Stimulated activated naive CD8-positive, alpha-beta T cell treated with anti-CD3 and anti-CD28 coated beads, Interleukin-15, Interleukin-2, amounts not matched to agents 100 ng/mL and 50 ng/mL, for 24 hours (primary cell): ENCODE data around the gene GCDH.
"Not testable (repeated sequence)": the region's sequence is repeated elsewhere in the genome, so short reads cannot be mapped to it uniquely, and the experiment has no call there.

ENCODE experiments used
- H3K27ac Mint-ChIP-seq: one replicate; pipeline ENCODE4 v1.8.0; 2021; ENCODE audit warnings: mild to moderate bottlenecking, mixed read lengths
- H3K27me3 Mint-ChIP-seq: one replicate; pipeline ENCODE4 v1.8.0; 2021; ENCODE audit warnings: mixed read lengths
- H3K36me3 Mint-ChIP-seq: one replicate; pipeline ENCODE4 v1.8.0; 2021; ENCODE audit warnings: low read depth, mixed read lengths
- H3K4me1 Mint-ChIP-seq: one replicate; pipeline ENCODE4 v1.8.0; 2021; ENCODE audit warnings: low read depth, mixed read lengths
- H3K4me3 Mint-ChIP-seq: one replicate; pipeline ENCODE4 v1.8.0; 2021; ENCODE audit warnings: mild to moderate bottlenecking, mixed read lengths
- H3K9me3 Mint-ChIP-seq: one replicate; pipeline ENCODE4 v1.8.0; 2021; ENCODE audit warnings: mixed read lengths

GCDH gene

DNA sequence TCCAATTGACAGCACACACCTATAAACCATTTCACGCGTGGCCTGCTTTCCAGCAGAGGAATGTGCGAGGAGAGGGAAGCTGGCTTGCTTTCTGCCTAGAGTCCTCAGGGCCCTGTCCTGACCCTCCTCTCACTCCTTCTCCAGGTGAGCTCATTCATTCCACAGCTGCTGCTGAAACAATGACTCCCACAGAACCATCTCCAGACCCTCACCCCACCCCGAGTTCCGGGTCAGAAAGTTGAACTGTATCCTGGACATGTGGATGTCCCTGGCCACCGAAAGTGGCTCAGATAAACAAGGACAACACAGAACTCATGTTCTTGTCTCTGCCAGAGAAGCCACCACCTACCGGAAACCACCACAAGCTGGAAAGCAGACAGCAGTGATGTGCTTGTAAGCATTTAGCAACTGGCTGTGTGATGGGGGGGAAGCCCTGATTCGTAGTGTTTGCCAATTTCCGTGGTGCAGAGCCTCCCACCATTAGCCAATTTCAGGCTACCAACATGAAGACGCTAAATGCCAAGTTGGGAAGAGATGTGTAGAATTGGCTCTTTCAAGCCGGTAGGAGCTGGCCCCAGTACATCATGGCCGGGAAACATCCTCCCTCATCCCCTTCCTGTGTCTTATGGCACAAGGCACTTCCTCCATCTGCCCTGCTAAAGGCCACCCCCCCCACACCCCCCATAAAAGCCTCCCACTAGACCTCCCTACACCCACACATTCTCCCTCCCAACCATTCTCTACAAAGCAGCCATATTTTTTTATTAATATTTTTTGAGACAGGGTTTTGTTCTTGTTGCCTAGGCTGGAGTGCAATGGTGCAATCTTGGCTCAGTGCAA lies 23.1 kb downstream of the GCDH start:
- Mint-ChIP-seq H3K9me3 (no peaks in the 10 kb centered on the region), H3K4me3 (peak overlapping the region; percentile 45), H3K27me3 (no peaks in the 10 kb centered on the region), H3K27ac (peak overlapping the region; percentile 91), H3K4me1 (peaks cover 29% of the 10 kb centered on the region), H3K36me3 (no peaks in the 10 kb centered on the region)

- H3K36me3 Mint-ChIP-seq, H3K27me3 Mint-ChIP-seq, H3K9me3 Mint-ChIP-seq, H3K4me3 Mint-ChIP-seq: not testable (repeated sequence)
- Mint-ChIP-seq H3K4me1 (peaks cover 38% of the 10 kb centered on the region), H3K27ac (peak overlapping the region; percentile 36)
Measured at GRCh38 chr19:12915860-12916259, 24.9 kb downstream of the GCDH start.

GRCh38 chr19:12918253-12918652 lies 27.3 kb downstream of the GCDH start:
- Mint-ChIP-seq H3K27ac (no peak overlapping the region), H3K36me3 (peaks cover 14% of the 10 kb centered on the region), H3K4me3 (peak overlapping the region; percentile 75), H3K4me1 (peaks cover 36% of the 10 kb centered on the region), H3K27me3 (no peaks in the 10 kb centered on the region), H3K9me3 (no peaks in the 10 kb centered on the region)

DNA sequence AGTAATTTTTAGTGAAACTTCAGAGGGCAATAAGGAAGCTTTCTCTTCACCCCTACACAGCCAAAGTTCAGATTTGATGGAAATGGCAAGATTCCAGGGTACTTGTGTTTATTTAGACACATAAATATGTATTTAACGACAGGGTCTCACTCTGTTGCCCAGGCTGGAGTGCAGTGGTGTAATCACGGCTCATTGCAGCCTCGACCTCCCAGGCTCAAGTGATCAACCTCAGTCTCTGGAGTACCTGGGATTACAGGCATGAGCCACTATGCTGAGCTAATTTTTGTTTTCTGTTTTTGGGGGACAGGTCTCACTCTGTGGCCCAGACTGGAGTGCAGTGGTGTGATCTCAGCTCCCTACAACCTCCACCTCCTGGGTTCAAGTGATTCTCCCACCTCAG lies 30.1 kb downstream of the GCDH start:
- Mint-ChIP-seq H3K9me3 (no peaks in the 10 kb centered on the region), H3K4me1 (peaks cover 17% of the 10 kb centered on the region), H3K27ac (no peak overlapping the region), H3K27me3 (no peaks in the 10 kb centered on the region), H3K4me3 (no peak overlapping the region), H3K36me3 (peaks cover 32% of the 10 kb centered on the region)

DNA sequence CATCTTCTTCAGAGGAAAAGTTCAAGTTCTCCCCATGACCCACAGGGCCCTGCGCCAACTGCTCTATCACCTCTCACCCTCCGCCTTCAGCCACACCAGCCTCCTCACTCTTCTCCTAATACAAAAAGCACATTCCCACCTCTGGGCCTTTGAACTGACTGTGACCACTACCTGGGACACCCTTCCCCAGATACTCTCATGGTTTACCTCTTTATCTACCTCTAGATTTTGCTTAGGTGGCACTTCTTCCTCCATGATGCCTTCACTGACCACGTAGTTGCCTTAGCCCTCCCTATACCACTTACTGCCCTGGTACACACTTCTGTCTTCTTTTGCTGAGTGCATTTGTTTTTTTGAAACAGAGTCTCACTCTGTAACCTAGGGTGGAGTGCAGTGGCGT lies 32.0 kb downstream of the GCDH start:
- H3K27me3 Mint-ChIP-seq: no peaks in the 10 kb centered on the region
- peaks cover 17% of the 10 kb centered on the region for H3K4me1 Mint-ChIP-seq
- no peak overlapping the region for H3K4me3 Mint-ChIP-seq
- peaks cover 42% of the 10 kb centered on the region for H3K36me3 Mint-ChIP-seq
- no peaks in the 10 kb centered on the region for H3K9me3 Mint-ChIP-seq
- H3K27ac Mint-ChIP-seq: no peak overlapping the region

DNA sequence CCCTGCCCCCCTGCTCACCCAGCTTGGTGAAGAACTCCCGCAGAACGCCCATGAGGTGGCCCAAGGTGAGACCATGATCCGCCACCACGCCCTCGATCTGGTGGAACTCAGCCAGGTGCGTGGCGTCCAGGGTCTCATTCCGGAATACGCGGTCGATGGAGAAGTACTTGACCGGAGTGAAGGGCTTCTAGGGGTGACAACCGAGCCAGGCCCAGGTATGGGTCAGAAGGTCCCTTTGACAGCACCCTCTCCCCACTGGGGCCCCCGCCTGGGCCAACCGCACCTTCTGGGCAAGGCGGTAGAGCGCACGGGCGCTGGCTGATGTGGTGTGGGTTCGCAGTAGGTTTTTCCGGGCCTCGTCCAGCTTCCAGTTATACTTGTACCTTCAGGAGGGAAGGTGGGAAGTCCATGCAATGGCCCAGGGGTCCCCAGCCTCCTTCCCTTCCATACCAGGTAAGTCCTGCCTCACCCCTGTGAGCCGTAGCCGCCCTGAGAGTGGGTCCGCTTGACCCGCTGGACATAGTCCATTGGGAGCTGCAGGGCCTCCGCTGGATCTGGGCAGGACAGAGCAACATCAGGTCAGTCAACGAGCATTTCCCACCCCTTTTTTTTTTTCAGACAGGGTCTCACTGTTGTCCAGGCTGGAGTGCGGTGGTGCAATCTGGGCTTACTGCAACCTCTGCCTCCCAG lies 33.8 kb downstream of the GCDH start:
- H3K27ac Mint-ChIP-seq: no peak overlapping the region
- H3K27me3 Mint-ChIP-seq: no peaks in the 10 kb centered on the region
- H3K4me3 Mint-ChIP-seq: no peak overlapping the region
- peaks cover 4% of the 10 kb centered on the region for H3K4me1 Mint-ChIP-seq
- no peaks in the 10 kb centered on the region for H3K9me3 Mint-ChIP-seq
- H3K36me3 Mint-ChIP-seq: peaks cover 56% of the 10 kb centered on the region

DNA sequence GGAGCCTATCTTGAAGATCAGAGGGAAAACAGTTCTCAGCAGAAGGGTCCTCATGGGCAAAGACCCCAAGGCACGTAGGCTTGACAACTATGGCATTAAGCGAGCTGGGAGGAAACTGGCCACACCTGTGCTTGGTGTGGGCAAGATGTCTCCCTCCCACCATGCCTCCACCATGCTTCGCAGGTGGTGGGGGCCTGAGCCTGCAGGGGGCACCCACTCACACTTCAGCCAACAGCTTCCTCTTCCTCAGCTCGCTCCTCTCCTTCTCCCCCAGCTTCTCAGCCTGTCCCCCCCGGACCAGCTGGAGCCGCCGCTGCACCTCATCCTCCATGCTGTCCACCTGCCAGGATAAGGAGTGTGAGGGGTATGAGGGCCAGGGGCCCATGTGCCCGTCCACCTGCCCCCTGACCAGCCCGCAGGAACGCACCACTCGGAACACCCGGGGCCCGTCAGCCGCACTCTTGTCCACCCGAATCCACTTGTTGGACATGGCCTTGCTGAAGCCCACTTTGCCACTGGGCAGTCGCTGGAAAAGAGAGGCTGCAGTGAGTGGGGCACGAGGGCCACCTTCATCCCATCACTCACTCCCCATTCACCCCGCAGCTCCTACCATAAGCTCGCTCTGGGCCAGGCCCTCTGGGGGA lies 39.2 kb downstream of the GCDH start:
- peaks cover 54% of the 10 kb centered on the region for H3K36me3 Mint-ChIP-seq
- H3K27ac Mint-ChIP-seq: no peak overlapping the region
- no peaks in the 10 kb centered on the region for H3K9me3 Mint-ChIP-seq
- no peaks in the 10 kb centered on the region for H3K27me3 Mint-ChIP-seq
- H3K4me3 Mint-ChIP-seq: no peak overlapping the region
- H3K4me1 Mint-ChIP-seq: peaks cover 31% of the 10 kb centered on the region

DNA sequence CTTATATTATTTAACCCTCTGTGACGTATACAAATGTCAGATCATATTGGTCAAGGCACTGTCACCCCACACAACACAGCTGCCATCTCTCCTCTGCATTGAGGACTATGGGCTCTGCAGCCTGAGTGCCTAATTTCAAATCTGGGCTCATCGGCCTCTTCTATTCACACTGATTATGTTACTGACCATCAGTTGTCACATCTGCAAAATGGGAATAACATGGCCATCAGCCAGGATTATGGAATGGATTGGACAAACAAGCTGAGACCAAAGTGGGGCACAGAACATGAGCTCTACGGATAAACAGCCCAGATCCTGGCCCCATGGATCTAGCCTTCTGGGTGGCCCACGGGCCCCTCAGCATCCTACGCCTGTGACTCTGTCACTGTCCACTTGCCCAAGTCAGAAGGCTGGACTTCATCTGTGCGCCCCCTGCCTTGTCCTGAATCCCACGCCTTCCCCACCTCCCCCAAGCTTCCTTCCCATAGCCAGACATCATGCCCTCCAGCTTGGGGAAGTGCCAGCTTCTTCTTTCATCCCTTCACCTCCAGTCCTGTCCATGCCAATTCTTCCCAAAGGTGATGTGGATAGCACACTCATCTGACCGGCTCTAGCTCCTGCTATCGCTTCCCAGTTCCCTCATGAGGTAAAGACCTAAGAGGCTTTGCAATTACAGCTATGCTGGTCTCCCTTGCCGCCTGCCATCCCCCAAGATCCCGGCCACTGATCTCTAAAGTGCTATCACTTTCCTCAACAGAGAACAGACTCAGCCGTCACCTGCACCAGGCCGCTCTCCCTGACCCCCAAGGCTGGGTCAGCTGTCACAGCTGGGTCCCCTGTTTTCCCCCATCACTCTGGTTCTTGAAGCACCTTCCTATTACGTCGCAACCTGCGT lies 41.7 kb downstream of the GCDH start:
- H3K4me3 Mint-ChIP-seq: peak overlapping the region; percentile 98
- H3K27ac Mint-ChIP-seq: peak overlapping the region; percentile 92
- H3K9me3 Mint-ChIP-seq: no peaks in the 10 kb centered on the region
- H3K4me1 Mint-ChIP-seq: peaks cover 43% of the 10 kb centered on the region
- peaks cover 42% of the 10 kb centered on the region for H3K36me3 Mint-ChIP-seq
- H3K27me3 Mint-ChIP-seq: no peaks in the 10 kb centered on the region

DNA sequence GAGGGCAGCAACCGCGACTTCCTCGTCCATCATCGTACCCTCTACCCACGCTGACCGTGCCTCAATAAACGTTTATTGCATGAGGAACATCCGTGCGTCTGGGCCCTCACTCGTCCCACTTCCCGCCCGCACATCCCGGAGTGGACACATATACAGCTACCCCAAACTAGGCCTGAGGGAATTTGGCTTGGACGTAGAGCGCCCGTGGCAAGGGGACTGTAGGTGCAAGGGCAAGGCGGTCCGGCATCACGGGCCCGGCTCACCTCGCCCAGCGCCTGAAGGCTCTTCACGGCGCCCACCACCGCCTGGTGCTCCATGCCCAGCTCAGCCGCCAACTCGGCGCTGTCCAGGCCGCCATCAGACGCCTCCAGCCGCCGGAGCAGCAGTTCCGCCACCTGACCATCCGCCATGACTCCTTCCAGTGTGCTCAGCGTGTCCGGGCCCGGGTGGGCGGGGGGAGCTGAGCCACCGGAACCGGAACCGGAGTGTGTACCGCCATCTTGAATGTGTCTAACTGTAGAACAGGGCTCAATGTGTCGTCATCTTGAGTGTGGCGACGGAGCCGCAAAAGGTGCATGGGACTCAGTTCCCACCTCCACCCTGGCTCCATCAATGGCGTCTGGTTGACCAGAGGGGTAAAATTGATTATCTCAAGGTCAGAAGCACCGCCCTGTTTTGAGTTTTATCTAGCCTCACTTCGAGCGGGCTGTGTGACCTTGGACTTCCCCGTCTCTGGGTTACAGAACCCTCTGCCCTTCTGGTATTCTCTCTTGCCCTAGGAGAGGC lies 42.5 kb downstream of the GCDH start, which contains the start of gene FARSA:
Gene FARSA, minus strand, starts transcription at position 425 of the 786 bp plus-strand sequence. Its CDS starts 15 bp downstream, at position 410.
- Mint-ChIP-seq H3K4me1 (peaks cover 50% of the 10 kb centered on the region), H3K27ac (peak within 1 kb of the TSS; percentile 92), H3K27me3 (no peaks in the 10 kb centered on the region), H3K36me3 (peaks cover 40% of the 10 kb centered on the region), H3K4me3 (peak within 1 kb of the TSS; percentile 98), H3K9me3 (no peaks in the 10 kb centered on the region)

- peaks cover 63% of the 10 kb centered on the region for H3K4me1 Mint-ChIP-seq
Measured at GRCh38 chr19:12935071-12935470, 44.1 kb downstream of the GCDH start.

DNA sequence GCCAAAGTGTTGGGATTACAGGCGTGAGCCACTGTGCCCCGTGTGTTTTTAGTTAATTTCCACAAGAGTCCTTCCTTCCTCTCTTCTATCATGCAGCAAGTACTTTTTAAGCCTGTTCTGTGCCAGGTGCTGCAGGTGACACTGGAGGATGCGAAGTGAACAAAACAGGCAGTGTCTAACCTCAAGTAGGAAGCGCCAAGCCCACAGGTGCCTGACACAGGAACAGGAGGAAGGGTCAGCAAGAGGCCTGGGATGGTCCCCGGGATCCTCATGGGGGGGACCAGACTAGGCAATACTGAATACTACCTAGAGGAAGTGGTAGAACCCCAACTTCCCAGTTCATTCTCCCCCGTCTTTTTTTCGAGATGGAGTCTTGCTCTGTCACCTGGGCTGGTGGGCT lies 45.6 kb downstream of the GCDH start:
- Mint-ChIP-seq H3K4me1 (peaks cover 71% of the 10 kb centered on the region), H3K36me3 (peaks cover 49% of the 10 kb centered on the region), H3K9me3 (no peaks in the 10 kb centered on the region), H3K27ac (no peak overlapping the region), H3K27me3 (no peaks in the 10 kb centered on the region), H3K4me3 (no peak overlapping the region)

More at GRCh38 chr19:12935071-12935470, 44.1 kb downstream of the GCDH start:
- no peaks in the 10 kb centered on the region for H3K27me3 Mint-ChIP-seq
- H3K9me3 Mint-ChIP-seq: no peaks in the 10 kb centered on the region
- H3K4me3 Mint-ChIP-seq: no peak overlapping the region
- peaks cover 45% of the 10 kb centered on the region for H3K36me3 Mint-ChIP-seq
- H3K27ac Mint-ChIP-seq: no peak overlapping the region

DNA sequence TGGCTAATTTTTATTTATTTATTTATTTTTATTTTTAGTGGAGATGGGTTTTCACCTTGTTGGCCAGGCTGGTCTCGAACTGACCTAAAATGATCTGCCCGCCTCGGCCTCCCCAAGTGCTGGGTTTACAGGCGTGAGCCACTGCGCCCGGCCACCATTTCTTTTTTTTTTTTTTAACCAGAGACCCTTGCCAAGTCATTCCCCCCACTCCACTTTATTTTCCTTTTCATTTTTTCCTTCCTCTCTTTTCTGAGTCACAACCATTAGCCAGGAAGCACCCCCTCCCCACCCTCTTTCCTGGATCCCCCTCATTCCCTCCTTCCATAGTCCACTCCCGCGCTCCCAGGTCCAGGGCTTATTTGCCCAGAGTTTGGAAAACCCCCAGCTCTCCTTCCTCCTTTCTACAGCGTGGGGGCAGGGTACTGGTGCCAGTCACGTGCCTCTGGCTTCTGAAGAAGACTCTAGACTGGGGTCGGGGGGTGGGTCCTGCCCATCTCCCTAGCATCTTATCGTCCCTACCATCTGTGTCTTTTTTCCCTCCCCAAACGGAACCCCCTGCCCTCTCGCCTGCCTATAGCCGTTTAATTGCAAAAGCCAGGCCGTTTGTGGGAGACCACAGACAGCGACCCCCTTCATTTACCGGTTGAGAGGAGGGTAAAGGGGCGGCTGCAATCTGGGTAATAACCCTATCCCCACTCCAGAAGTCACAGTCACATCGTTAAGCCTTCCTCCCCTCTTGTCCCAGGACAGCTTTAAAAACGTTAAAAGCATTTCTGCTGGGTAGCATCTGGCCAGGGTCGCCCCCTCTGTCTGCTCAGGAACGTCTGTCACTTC lies 46.4 kb downstream of the GCDH start:
- Mint-ChIP-seq H3K36me3 (peaks cover 51% of the 10 kb centered on the region), H3K9me3 (no peaks in the 10 kb centered on the region), H3K27ac (peak overlapping the region; percentile 97), H3K4me3 (peak overlapping the region; percentile 99), H3K4me1 (peaks cover 73% of the 10 kb centered on the region), H3K27me3 (no peaks in the 10 kb centered on the region)
